PC-3 (cell line): Measurements from ENCODE around the gene LHFPL6. TPM values are rescaled to one million over a fixed set of nuclear protein-coding genes. Genes with fewer than 3 reads are reported as not detected.

Source experiments
- ATAC-seq: fragments of 200-7000 bp; cut with Tn5 transposase; 2 replicates; pipeline ENCODE4 v1.9.1; 2020; ENCODE audit warnings: mild to moderate bottlenecking, moderate library complexity
- BruUV-seq: library from RNA; stranded (reverse); fragments of 400-500 nt; replicated peaks from 2 replicates; lab custom pipeline; 2021; lab: Mats Ljungman, UMichigan
- CTCF ChIA-PET: fragments of 300-600 bp; sonication (Branson Sonifier 250); formaldehyde crosslinking; loops from one replicate; lab custom pipeline; 2022; ENCODE audit warnings: antibody characterized with exemption; lab: Charles Lee
- POLR2A ChIA-PET: fragments of 300-600 bp; sonication (Branson Sonifier 250); formaldehyde crosslinking; loops from one replicate; lab custom pipeline; 2022; ENCODE audit warnings: antibody characterized with exemption; ENCODE audit not compliant: unreplicated experiment; lab: Charles Lee
- DNase-seq: peaks from one replicate; pipeline ENCODE4 v3.0.0-alpha.2; 2015
- H2AFZ ChIP-seq: fragments of 300-600 bp; sonication (generic); 2 replicates; pipeline ENCODE4 v1.6.0; 2016; ENCODE audit warnings: antibody characterized with exemption, low read length
- H3F3A ChIP-seq: fragments of 300-600 bp; sonication (generic); one replicate; pipeline ENCODE4 v1.6.0; 2017; ENCODE audit warnings: antibody characterized with exemption, low read length, control low read depth, mild to moderate bottlenecking; ENCODE audit not compliant: unreplicated experiment
- H3K27ac ChIP-seq: fragments of 300-600 bp; sonication (generic); 2 replicates; pipeline ENCODE4 v1.5.1; 2016; ENCODE audit warnings: mild to moderate bottlenecking, low read length
- H3K27me3 ChIP-seq: fragments of 300-600 bp; sonication (generic); 2 replicates; pipeline ENCODE4 v1.6.1; 2016; ENCODE audit warnings: low read length, mixed read lengths
- H3K36me3 ChIP-seq: fragments of 300-600 bp; sonication (generic); 2 replicates; pipeline ENCODE4 v1.6.1; 2016; ENCODE audit warnings: low read depth, mixed run types, low read length, mixed read lengths
- H3K4me1 ChIP-seq: fragments of 300-600 bp; sonication (generic); 2 replicates; pipeline ENCODE4 v1.5.1; 2016; ENCODE audit warnings: low read length; ENCODE audit not compliant: insufficient read depth
- H3K4me2 ChIP-seq: fragments of 300-600 bp; sonication (generic); 2 replicates; pipeline ENCODE4 v1.6.0; 2016; ENCODE audit warnings: low read length
- H3K4me3 ChIP-seq: fragments of 300-600 bp; sonication (generic); 2 replicates; pipeline ENCODE4 v1.5.1; 2016; ENCODE audit warnings: mild to moderate bottlenecking, low read length, mixed read lengths
- H3K79me2 ChIP-seq: fragments of 300-600 bp; sonication (generic); 2 replicates; pipeline ENCODE4 v1.6.1; 2017; ENCODE audit warnings: low read length, mixed read lengths
- H3K9ac ChIP-seq: fragments of 300-600 bp; sonication (generic); 2 replicates; pipeline ENCODE4 v1.6.0; 2016; ENCODE audit warnings: mild to moderate bottlenecking, low read length
- H3K9me2 ChIP-seq: fragments of 300-600 bp; sonication (generic); replicated peaks from 2 replicates; pipeline ENCODE4 v1.6.1; 2016; ENCODE audit warnings: mixed run types, low read length, mixed read lengths
- H3K9me3 ChIP-seq: fragments of 300-600 bp; sonication (generic); 2 replicates; pipeline ENCODE4 v1.6.1; 2016; ENCODE audit warnings: low read length, mixed read lengths
- H4K20me1 ChIP-seq: fragments of 300-600 bp; sonication (generic); 2 replicates; pipeline ENCODE4 v1.6.1; 2016; ENCODE audit warnings: low read length, mixed read lengths
- EZH2 ChIP-seq: fragments of 300-600 bp; sonication (generic); IDR thresholded peaks from one replicate; pipeline ENCODE4 v1.6.1; 2017; ENCODE audit warnings: antibody characterized with exemption, mild to moderate bottlenecking, low read length; ENCODE audit not compliant: unreplicated experiment
- EZH2phosphoT487 ChIP-seq: fragments of 300-600 bp; sonication (generic); IDR thresholded peaks from 2 replicates; pipeline ENCODE4 v1.6.1; 2018; ENCODE audit warnings: mild to moderate bottlenecking, antibody characterized with exemption, low read length, borderline replicate concordance
- intact Hi-C: fragments of 100-400 bp; cut with micrococcal nuclease; formaldehyde crosslinking; loops from 2 replicates; pipeline ENCODE4 v1.9.0; 2023
- total RNA-seq: library from RNA; depleted of rRNA; stranded (reverse); fragments of >200 nt; gene quantifications from 2 replicates; pipeline ENCODE4 v1.2.3, GENCODE V29; 2014
- TF ChIP-seq, protein P1 (sequence below): fragments of 300-600 bp; sonication (generic); conservative IDR thresholded peaks from 2 replicates; pipeline ENCODE4 v1.5.1; 2017; ENCODE audit warnings: antibody characterized with exemption, low read depth, mild to moderate bottlenecking, low read length

The LHFPL6 gene
- total RNA-seq, 1 experiment from 2014 or later = 7.8 TPM

GRCh38 chr13:39410964-39411363 lies 192.0 kb downstream of the LHFPL6 start:
- BruUV-seq = no TSS peak
- no peak overlapping the region for H3K9ac ChIP-seq
- TF ChIP-seq, protein P1, sequence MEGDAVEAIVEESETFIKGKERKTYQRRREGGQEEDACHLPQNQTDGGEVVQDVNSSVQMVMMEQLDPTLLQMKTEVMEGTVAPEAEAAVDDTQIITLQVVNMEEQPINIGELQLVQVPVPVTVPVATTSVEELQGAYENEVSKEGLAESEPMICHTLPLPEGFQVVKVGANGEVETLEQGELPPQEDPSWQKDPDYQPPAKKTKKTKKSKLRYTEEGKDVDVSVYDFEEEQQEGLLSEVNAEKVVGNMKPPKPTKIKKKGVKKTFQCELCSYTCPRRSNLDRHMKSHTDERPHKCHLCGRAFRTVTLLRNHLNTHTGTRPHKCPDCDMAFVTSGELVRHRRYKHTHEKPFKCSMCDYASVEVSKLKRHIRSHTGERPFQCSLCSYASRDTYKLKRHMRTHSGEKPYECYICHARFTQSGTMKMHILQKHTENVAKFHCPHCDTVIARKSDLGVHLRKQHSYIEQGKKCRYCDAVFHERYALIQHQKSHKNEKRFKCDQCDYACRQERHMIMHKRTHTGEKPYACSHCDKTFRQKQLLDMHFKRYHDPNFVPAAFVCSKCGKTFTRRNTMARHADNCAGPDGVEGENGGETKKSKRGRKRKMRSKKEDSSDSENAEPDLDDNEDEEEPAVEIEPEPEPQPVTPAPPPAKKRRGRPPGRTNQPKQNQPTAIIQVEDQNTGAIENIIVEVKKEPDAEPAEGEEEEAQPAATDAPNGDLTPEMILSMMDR = no peak
- TF ChIP-seq EZH2phosphoT487 (no peak), EZH2 (no peak)
- POLR2A ChIA-PET = no interaction called here
- no peak overlapping the region for H3K27ac ChIP-seq
- no peak overlapping the region for H3K4me3 ChIP-seq
- ATAC-seq (no peak), DNase-seq (no peak)
- H3K9me2 ChIP-seq = no peaks in the 10 kb centered on the region
- H3K27me3 ChIP-seq = no peaks in the 10 kb centered on the region
- H3K9me3 ChIP-seq = no peaks in the 10 kb centered on the region
- no peaks in the 10 kb centered on the region for H3K79me2 ChIP-seq
- H3K4me1 ChIP-seq = no peaks in the 10 kb centered on the region
- H2AFZ ChIP-seq = no peak overlapping the region
- CTCF ChIA-PET = no interaction called here
- no peaks in the 10 kb centered on the region for H3K36me3 ChIP-seq
- intact Hi-C loops = no loop called here
- no peak overlapping the region for H3K4me2 ChIP-seq
- no peaks in the 10 kb centered on the region for H3F3A ChIP-seq
- no peaks in the 10 kb centered on the region for H4K20me1 ChIP-seq

DNA sequence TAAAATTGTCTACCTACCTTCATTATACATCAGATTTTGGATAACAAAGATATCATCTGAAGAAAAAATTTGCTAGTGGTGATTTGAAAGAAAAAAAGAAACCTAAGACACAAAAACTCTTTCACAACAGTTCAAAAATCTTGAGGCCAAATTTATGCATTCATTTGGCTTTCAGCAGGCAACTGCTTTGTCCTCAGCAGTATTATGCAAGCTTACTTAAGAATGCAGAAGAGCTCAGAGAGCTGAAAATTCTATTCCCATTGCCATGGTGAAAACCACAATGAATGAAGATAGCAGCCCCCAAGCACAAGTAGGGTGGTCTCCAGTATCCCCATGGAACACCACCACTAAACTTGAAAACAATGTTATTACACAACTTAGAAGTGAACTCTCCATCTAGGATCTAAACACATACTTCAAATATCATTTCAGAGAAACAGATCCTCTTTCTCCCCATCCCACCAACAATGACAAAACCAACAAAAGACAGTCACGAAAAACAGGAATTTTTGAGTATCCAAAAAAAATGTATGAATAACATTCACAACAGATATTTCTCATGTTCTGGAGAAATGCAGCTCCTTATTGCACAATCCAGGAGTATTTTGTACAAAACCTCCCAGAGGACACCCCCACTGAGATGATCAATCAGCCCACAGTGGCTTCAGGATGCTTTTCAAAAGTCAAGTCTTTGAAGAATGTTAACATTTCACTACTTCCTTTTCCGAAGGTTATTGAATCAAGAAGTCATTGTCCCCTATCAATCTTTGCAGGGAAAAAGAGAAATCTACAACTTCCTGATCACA lies 192.7 kb downstream of the LHFPL6 start:
- TF ChIP-seq EZH2phosphoT487 = no peak
- TF ChIP-seq, protein P1 = no peak
- TF ChIP-seq EZH2 = no peak
- DNase-seq = no peak
- BruUV-seq = no TSS peak
- H3K27me3 ChIP-seq = no peaks in the 10 kb centered on the region
- no peak overlapping the region for H3K4me2 ChIP-seq
- H3K27ac ChIP-seq = no peak overlapping the region
- POLR2A ChIA-PET = no interaction called here
- intact Hi-C loops = no loop called here
- no peak overlapping the region for H2AFZ ChIP-seq
- no peaks in the 10 kb centered on the region for H3K79me2 ChIP-seq
- H3K9me2 ChIP-seq = no peaks in the 10 kb centered on the region
- H3K9me3 ChIP-seq = no peaks in the 10 kb centered on the region
- H3K9ac ChIP-seq = no peak overlapping the region
- no peak overlapping the region for H3K4me3 ChIP-seq
- no peaks in the 10 kb centered on the region for H3K36me3 ChIP-seq
- no peaks in the 10 kb centered on the region for H4K20me1 ChIP-seq
- H3K4me1 ChIP-seq = no peaks in the 10 kb centered on the region
- ATAC-seq = no peak
- H3F3A ChIP-seq = no peaks in the 10 kb centered on the region
- CTCF ChIA-PET = no interaction called here

DNA sequence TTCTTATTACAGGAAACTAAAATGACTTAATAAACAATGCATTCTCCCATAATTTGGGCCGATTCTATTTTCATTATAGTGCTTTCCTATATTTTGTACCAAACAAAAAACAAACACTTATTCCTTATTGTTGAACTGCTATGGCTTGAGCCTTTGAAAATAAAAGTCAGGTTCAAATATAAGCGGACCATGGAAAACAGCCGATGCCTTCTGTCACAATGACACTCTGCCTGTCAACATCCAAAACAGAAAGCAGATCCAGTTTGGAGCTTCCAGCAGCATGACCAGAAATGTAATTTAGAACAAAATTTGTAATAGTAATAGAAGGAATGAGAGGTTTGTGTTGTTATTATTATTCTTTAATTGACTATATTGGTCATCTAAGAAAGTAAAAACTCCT lies 194.5 kb downstream of the LHFPL6 start:
- Histone ChIP-seq H2AFZ (no peak overlapping the region), H3K4me3 (no peak overlapping the region), H3K9ac (no peak overlapping the region), H3K27me3 (no peaks in the 10 kb centered on the region), H3K9me2 (no peaks in the 10 kb centered on the region), H3K36me3 (no peaks in the 10 kb centered on the region), H3K4me1 (no peaks in the 10 kb centered on the region), H3K79me2 (no peaks in the 10 kb centered on the region), H3K9me3 (no peaks in the 10 kb centered on the region), H3F3A (no peaks in the 10 kb centered on the region), H4K20me1 (no peaks in the 10 kb centered on the region), H3K27ac (no peak overlapping the region), H3K4me2 (no peak overlapping the region)
- ChIA-PET POLR2A (no interaction called here), CTCF (no interaction called here)
- ATAC-seq = no peak
- intact Hi-C loops = no loop called here
- BruUV-seq = no TSS peak
- no peak for DNase-seq
- TF ChIP-seq EZH2phosphoT487 (no peak), EZH2 (no peak)
- TF ChIP-seq, protein P1 = no peak
